ENCODE measurements around the gene PLPP2. TPM values are rescaled to one million over a fixed set of nuclear protein-coding genes. Genes with fewer than 3 reads are reported as not detected.
"Not testable (repeated sequence)": the region's sequence is repeated elsewhere in the genome, so short reads cannot be mapped to it uniquely, and the experiment has no call there.

PLPP2 gene
- total and polyA plus RNA-seq, 2 donors, result 2.6 to 5.8 TPM

- DNase-seq (ENCODE audit: low read depth in 6 of 9, low spot score in 9 of 9), result no peak
- Histone ChIP-seq H3K27me3 (ENCODE audit: control insufficient read depth in 2 of 2, insufficient read depth in 1 of 2, low read length in 1 of 2) (peaks cover 21 to 30% of the 10 kb centered on the region in 2 donors), H3K4me1 (ENCODE audit: control insufficient read depth in 2 of 2, insufficient read depth in 2 of 2, low read length in 2 of 2) (peaks cover 2 to 3% of the 10 kb centered on the region in 2 donors), H3K4me3 (ENCODE audit: low read length in 2 of 2) (no peak overlapping the region), H3K9me3 (ENCODE audit: control insufficient read depth in 2 of 2, insufficient read depth in 1 of 2, low read length in 1 of 2) (no peaks in the 10 kb centered on the region), H3K27ac (ENCODE audit: low read depth in 1 of 2, low read length in 1 of 2) (no peak overlapping the region), H3K36me3 (ENCODE audit: control insufficient read depth in 2 of 2, insufficient read depth in 2 of 2, low read length in 1 of 2) (no peaks in the 10 kb centered on the region)
These were observed 22.0 kb downstream of the PLPP2 start for GRCh38 chr19:269241-269640.

- H3K27ac ChIP-seq (ENCODE audit: low read depth in 1 of 2, low read length in 1 of 2), result no peak overlapping the region
- no peaks in the 10 kb centered on the region for H3K9me3 ChIP-seq (ENCODE audit: control insufficient read depth in 2 of 2, insufficient read depth in 1 of 2, low read length in 1 of 2)
- peaks cover 8 to 23% of the 10 kb centered on the region in 2 donors for H3K27me3 ChIP-seq (ENCODE audit: control insufficient read depth in 2 of 2, insufficient read depth in 1 of 2, low read length in 1 of 2)
- peaks cover 2% of the 10 kb centered on the region in 2 donors for H3K4me1 ChIP-seq (ENCODE audit: control insufficient read depth in 2 of 2, insufficient read depth in 2 of 2, low read length in 2 of 2)
- no peaks in the 10 kb centered on the region for H3K36me3 ChIP-seq (ENCODE audit: control insufficient read depth in 2 of 2, insufficient read depth in 2 of 2, low read length in 1 of 2)
- WGBS, result 95% methylated on average over 1 of the region's 1 CpG
- no peak overlapping the region for H3K4me3 ChIP-seq (ENCODE audit: low read length in 2 of 2)
- no peak for DNase-seq (ENCODE audit: low read depth in 6 of 9, low spot score in 9 of 9)
These were observed 29.1 kb downstream of the PLPP2 start for GRCh38 chr19:262125-262524.

GRCh38 chr19:256804-257203 is 34.4 kb downstream of the PLPP2 start:
- not testable (repeated sequence) for DNase-seq (ENCODE audit: low read depth in 6 of 9, low spot score in 9 of 9); H3K4me1 ChIP-seq (ENCODE audit: control insufficient read depth in 2 of 2, insufficient read depth in 2 of 2, low read length in 2 of 2)

GRCh38 chr19:252421-253186 is 38.6 kb downstream of the PLPP2 start:
- not testable (repeated sequence) for H3K4me3 ChIP-seq (ENCODE audit: low read length in 2 of 2); H3K9me3 ChIP-seq (ENCODE audit: control insufficient read depth in 2 of 2, insufficient read depth in 1 of 2, low read length in 1 of 2); H3K36me3 ChIP-seq (ENCODE audit: control insufficient read depth in 2 of 2, insufficient read depth in 2 of 2, low read length in 1 of 2); H3K4me1 ChIP-seq (ENCODE audit: control insufficient read depth in 2 of 2, insufficient read depth in 2 of 2, low read length in 2 of 2); DNase-seq (ENCODE audit: low read depth in 6 of 9, low spot score in 9 of 9); H3K27me3 ChIP-seq (ENCODE audit: control insufficient read depth in 2 of 2, insufficient read depth in 1 of 2, low read length in 1 of 2); H3K27ac ChIP-seq (ENCODE audit: low read depth in 1 of 2, low read length in 1 of 2)
- 50% methylated on average over 7 of the region's 7 CpGs for WGBS

More at GRCh38 chr19:256804-257203, 34.4 kb downstream of the PLPP2 start:
- not testable (repeated sequence) for H3K36me3 ChIP-seq (ENCODE audit: control insufficient read depth in 2 of 2, insufficient read depth in 2 of 2, low read length in 1 of 2); H3K4me3 ChIP-seq (ENCODE audit: low read length in 2 of 2); H3K27me3 ChIP-seq (ENCODE audit: control insufficient read depth in 2 of 2, insufficient read depth in 1 of 2, low read length in 1 of 2); H3K27ac ChIP-seq (ENCODE audit: low read depth in 1 of 2, low read length in 1 of 2); H3K9me3 ChIP-seq (ENCODE audit: control insufficient read depth in 2 of 2, insufficient read depth in 1 of 2, low read length in 1 of 2)
- WGBS, result 81% methylated on average over 3 of the region's 3 CpGs

DNA sequence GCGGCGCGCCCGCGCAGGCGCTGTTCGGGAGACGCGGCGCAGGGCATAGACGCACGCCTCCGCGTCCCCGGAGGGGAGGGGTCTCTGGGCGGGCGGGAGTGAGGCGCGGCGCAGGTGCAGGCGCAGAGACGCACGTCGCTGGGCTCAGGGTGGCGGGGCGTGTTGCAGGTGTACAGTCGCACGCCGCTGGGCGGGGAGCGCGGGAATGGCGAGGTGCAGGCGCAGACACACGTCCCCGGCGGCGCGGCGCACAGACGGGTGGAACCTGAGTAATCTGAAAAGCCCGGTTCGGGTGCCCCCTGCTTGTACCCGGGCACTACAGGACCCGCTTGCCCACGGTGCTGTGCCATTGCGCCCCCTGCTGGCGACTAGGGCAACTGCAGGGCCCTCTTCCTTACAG is 44.7 kb downstream of the PLPP2 start:
- 83% methylated on average over 40 of the region's 48 CpGs for WGBS
- Histone ChIP-seq H3K27me3 (ENCODE audit: control insufficient read depth in 2 of 2, insufficient read depth in 1 of 2, low read length in 1 of 2) (no peaks in the 10 kb centered on the region), H3K27ac (ENCODE audit: low read depth in 1 of 2, low read length in 1 of 2) (no peak overlapping the region), H3K4me1 (ENCODE audit: control insufficient read depth in 2 of 2, insufficient read depth in 2 of 2, low read length in 2 of 2) (no peaks in the 10 kb centered on the region), H3K36me3 (ENCODE audit: control insufficient read depth in 2 of 2, insufficient read depth in 2 of 2, low read length in 1 of 2) (no peaks in the 10 kb centered on the region), H3K9me3 (ENCODE audit: control insufficient read depth in 2 of 2, insufficient read depth in 1 of 2, low read length in 1 of 2) (no peaks in the 10 kb centered on the region), H3K4me3 (ENCODE audit: low read length in 2 of 2) (no peak overlapping the region)
- DNase-seq (ENCODE audit: low read depth in 6 of 9, low spot score in 9 of 9), result no peak

DNA sequence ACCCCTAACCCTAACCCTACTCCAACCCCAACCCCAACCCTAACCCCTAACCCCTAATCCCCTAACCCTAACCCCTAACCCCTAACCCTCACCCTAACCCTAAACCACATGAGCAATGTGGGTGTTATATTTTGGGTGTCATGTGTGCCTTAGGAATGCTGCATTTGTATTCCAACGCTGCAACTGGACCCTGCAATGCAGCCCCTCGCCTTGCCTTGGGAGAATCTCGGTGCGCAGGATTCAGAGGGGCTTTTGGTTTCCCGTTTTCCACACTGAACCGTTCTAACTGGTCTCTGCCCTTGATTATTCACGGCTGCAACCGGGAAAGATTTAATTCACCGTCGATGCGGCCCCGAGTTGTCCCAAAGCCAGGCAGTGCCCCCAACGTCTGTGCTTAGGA is 45.3 kb downstream of the PLPP2 start:
- H3K9me3 ChIP-seq (ENCODE audit: control insufficient read depth in 2 of 2, insufficient read depth in 1 of 2, low read length in 1 of 2); H3K36me3 ChIP-seq (ENCODE audit: control insufficient read depth in 2 of 2, insufficient read depth in 2 of 2, low read length in 1 of 2); H3K27ac ChIP-seq (ENCODE audit: low read depth in 1 of 2, low read length in 1 of 2); H3K4me3 ChIP-seq (ENCODE audit: low read length in 2 of 2); H3K4me1 ChIP-seq (ENCODE audit: control insufficient read depth in 2 of 2, insufficient read depth in 2 of 2, low read length in 2 of 2); DNase-seq (ENCODE audit: low read depth in 6 of 9, low spot score in 9 of 9); H3K27me3 ChIP-seq (ENCODE audit: control insufficient read depth in 2 of 2, insufficient read depth in 1 of 2, low read length in 1 of 2): not testable (repeated sequence)
- 75% methylated on average over 13 of the region's 13 CpGs for WGBS

- no peaks in the 10 kb centered on the region for H3K9me3 ChIP-seq (ENCODE audit: control insufficient read depth in 2 of 2, insufficient read depth in 1 of 2, low read length in 1 of 2)
- no peak overlapping the region for H3K4me3 ChIP-seq (ENCODE audit: low read length in 2 of 2)
- 95% methylated on average over 2 of the region's 2 CpGs for WGBS
- H3K27ac ChIP-seq (ENCODE audit: low read depth in 1 of 2, low read length in 1 of 2), result no peak overlapping the region
- no peak for DNase-seq (ENCODE audit: low read depth in 6 of 9, low spot score in 9 of 9)
- H3K27me3 ChIP-seq (ENCODE audit: control insufficient read depth in 2 of 2, insufficient read depth in 1 of 2, low read length in 1 of 2), result no peaks in the 10 kb centered on the region
- H3K4me1 ChIP-seq (ENCODE audit: control insufficient read depth in 2 of 2, insufficient read depth in 2 of 2, low read length in 2 of 2), result no peaks in the 10 kb centered on the region
- no peaks in the 10 kb centered on the region for H3K36me3 ChIP-seq (ENCODE audit: control insufficient read depth in 2 of 2, insufficient read depth in 2 of 2, low read length in 1 of 2)
These were observed 45.7 kb downstream of the PLPP2 start for GRCh38 chr19:245457-245856.

Other genes with a start within 250 kb of the PLPP2 start
- gene OR4F17, start 184.3 kb downstream of the PLPP2 start, total RNA-seq, result not detected
- not detected for gene OR4F17, start 184.3 kb downstream of the PLPP2 start, polyA plus RNA-seq
- 8.7 TPM for gene MIER2, start 53.4 kb upstream of the PLPP2 start, total RNA-seq
- 24.9 TPM for gene MIER2, start 53.4 kb upstream of the PLPP2 start, polyA plus RNA-seq
- 0.38 TPM for gene C2CD4C, start 117.7 kb upstream of the PLPP2 start, total RNA-seq
- 0.59 TPM for gene C2CD4C, start 117.7 kb upstream of the PLPP2 start, polyA plus RNA-seq
- 1.1 TPM for gene SHC2, start 169.6 kb upstream of the PLPP2 start, total RNA-seq
- gene SHC2, start 169.6 kb upstream of the PLPP2 start, polyA plus RNA-seq, result 5.2 TPM
- gene MADCAM1, start 205.1 kb upstream of the PLPP2 start, total RNA-seq, result 1.4 TPM
- gene MADCAM1, start 205.1 kb upstream of the PLPP2 start, polyA plus RNA-seq, result 0.27 TPM
- 20.4 TPM for gene TPGS1, start 216.1 kb upstream of the PLPP2 start, total RNA-seq
- 14.3 TPM for gene TPGS1, start 216.1 kb upstream of the PLPP2 start, polyA plus RNA-seq
- gene CDC34, start 240.4 kb upstream of the PLPP2 start, total RNA-seq, result 48.0 TPM
- gene CDC34, start 240.4 kb upstream of the PLPP2 start, polyA plus RNA-seq, result 72.0 TPM

Data from thymus (tissue), 11 donors.